DMS153 (cell line): Measurements from ENCODE around the gene GPR84.
"Not testable (repeated sequence)": the region's sequence is repeated elsewhere in the genome, so short reads cannot be mapped to it uniquely, and the experiment has no call there.

Experiments
- DNase-seq: peaks from one replicate; lab custom pipeline; 2025; lab: John Stamatoyannopoulos, UW

Gene GPR84

DNA sequence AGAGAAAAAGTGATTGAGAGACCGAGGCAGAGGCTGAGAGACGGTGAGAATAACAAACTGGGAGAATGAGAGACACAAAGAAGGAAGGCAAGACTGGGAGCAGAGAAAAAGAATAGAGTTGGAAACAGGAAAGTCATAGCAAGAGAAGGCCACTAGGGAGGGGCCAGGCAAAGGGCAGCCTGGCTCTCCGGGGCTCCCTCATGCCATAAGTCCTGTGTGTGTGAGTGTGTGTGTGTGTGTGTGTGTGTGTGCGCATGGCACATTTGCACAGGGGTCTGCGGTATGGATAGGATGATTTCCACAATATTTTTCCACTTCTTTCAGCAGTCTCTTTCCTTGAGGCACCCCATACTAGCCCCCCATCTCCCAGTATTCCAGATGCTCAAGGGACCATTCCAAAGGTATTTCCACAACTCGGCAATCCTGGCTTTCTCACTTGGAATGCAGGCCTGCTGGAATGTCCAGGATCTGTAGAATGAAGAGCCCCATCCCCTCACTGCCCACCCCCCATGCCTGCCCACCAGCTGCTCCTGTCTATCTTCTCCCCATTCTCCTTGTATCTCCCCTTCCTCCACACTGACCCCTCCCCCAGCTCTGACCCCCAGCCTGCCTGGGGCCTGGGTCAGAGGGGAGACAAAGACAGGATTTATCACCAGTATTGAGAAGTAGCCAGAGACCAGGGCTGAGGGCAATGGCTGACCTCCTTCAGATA lies 9.0 kb downstream of the GPR84 start:
- DNase-seq: no peak

DNA sequence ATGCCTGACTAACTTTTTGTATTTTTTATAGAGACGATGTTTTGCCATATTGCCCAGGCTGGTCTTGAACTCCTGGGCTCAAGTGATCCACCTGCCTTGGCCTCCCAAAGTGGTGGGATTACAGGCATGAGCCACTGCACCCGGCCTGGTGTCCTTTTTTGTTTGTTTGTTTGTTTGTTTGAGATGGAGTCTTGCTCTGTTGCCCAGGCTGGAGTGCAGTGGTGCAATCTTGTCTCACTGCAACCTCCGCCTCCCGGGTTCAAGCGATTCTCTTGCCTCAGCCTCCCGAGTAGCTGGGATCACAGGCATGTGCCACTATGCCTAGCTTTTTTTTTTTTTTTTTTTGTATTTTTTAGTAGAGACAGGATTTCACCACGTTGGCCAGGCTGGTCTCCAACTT lies 10.0 kb downstream of the GPR84 start:
- DNase-seq: not testable (repeated sequence)

DNA sequence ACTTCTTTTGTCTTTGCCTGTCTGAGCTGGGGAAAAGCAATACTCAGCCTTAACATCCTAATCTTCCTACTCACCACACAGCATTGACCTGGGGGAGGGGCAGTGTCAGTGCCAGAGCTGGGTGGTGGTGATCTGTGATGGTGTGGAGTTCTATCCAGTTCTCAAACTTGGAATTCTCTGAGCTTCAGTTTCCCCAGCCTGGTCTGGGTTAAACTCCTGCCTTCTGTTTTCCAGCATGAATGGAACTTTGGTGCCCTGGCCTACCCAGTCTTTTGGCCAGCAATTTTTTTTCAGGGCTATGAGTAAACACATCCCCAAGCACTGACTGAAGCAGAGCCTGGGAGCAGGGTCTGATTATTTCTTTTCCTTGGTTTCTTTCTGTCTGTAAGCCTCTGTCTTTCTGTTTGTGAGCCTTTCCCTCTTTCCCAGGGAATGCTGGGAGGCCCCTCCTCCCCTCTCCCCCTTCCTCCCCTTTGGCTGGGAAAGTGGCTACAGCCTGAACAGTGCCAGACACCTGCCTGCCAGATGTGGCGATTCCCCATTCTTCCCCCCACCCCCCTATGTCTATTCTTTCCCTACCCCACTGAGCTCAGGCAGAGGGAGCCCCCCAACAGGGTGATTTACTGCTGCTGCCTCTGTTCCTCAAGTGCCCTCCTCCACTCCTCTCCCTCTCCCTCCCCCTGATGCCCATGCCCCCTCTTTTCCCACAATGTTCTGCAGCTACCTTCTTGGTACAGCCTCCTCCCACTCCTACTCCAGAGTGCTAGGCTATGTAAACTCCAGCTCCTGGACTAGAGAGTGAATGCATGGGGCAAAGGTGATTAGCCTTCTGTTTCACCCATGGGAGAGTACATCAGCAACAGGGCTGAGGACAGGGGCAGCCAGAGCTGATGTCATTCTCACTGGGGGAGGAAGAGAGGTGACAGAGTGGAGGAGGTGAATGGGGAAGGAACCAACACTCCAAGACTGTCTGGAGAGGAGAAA lies 11.1 kb downstream of the GPR84 start:
- peak; percentile 21 for DNase-seq

DNA sequence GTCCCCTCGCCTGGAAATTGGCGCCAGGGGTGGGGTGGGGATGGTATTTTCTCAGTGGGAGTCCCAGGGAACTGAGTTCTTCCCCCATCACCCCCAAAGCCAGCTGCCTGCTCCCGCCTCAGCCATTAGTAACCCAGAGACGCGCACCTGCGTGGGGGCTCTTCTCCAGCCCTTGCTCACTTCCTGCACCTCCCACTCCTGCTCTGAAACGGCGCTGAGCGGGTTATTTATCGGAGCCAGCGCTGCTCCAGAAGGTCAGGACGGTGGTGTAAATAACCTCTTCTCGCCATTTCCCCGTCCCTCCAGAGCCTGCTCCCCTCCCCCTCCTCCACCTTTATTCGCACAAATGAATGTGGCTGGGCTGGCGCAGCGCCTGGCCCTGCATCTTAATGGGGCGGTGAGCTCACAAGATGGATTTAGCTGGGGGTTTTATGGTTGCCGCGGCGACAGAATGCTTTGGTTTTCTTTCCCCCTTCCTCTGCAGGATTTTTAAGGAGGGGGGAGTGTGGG lies 12.2 kb downstream of the GPR84 start:
- DNase-seq: peak; percentile 82

DNA sequence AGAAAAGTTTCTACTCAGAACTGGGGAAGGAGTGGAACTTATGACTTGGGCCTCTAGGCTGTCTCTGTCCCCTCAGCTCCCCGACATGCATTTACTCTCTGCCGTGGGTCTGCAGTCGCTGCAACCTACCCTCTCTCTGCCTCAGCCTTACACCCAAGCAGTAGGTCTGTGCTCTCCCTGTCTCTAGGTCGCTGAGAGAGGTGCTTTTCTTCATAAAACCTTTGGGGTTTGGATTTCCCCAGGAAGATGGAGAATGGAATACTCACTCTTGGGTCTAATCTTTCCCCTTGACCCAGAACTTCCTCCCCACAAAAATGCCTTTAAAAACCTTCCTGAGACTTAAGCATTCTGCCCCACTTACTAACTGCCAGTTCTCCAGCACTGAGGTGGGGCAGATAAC lies 12.9 kb downstream of the GPR84 start:
- DNase-seq: no peak

DNA sequence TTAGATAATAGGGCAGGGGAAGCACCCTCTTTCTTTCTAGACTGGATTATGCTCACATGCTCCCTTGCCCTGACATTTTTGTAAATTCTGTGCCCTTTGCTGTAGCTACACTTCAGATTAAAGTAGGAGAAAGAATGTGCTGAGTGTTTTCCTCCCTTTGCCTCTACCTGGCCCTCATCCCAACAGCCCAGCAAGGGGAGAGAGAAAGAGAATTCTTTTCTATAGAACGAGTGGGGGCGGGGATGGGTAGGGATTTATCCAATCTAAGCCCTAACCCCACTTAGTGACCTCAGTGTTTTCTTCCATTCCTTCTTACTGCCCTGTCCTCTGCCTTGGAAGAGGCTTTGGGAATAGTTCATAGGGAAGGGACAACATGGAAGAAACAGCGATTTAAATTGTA lies 13.5 kb downstream of the GPR84 start:
- no peak for DNase-seq

DNA sequence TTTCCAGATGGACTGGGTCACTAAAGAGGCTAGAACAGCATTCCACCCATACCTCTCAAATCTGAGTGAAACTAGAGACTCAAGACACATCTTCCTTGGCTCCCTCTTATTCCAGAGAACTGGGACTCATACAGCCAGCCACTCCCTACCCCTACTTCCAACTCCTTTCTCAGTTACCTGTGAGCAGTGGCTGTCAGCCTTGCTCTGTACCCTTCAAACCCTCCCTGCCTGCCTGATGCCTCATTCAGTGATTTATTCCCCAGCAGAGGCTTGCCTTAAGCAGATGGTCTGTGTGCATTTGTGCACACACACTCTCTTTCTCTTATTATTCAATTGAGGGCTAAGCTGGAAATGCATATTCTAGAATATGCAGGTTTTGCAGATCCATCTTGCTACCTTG lies 14.6 kb downstream of the GPR84 start:
- no peak for DNase-seq

DNA sequence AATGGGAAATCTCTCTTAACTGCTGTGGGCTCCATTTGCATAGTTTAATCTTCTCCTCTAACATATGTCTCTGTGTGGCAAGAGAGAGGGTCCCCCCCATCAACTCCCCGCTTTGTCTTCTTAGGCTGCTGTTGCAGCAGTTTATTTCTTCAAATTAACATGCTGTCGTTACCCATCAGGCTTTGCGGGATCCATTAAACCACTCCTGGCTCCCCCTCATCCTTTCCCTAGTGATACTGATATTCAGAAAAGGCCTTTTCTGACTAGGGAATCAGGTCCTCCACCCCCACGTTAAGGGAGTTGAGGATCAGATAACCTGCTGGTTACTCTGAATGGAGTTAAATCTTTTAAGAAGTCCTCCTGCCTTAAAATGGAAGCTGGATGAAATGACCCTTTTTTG lies 15.2 kb downstream of the GPR84 start:
- DNase-seq: no peak

DNA sequence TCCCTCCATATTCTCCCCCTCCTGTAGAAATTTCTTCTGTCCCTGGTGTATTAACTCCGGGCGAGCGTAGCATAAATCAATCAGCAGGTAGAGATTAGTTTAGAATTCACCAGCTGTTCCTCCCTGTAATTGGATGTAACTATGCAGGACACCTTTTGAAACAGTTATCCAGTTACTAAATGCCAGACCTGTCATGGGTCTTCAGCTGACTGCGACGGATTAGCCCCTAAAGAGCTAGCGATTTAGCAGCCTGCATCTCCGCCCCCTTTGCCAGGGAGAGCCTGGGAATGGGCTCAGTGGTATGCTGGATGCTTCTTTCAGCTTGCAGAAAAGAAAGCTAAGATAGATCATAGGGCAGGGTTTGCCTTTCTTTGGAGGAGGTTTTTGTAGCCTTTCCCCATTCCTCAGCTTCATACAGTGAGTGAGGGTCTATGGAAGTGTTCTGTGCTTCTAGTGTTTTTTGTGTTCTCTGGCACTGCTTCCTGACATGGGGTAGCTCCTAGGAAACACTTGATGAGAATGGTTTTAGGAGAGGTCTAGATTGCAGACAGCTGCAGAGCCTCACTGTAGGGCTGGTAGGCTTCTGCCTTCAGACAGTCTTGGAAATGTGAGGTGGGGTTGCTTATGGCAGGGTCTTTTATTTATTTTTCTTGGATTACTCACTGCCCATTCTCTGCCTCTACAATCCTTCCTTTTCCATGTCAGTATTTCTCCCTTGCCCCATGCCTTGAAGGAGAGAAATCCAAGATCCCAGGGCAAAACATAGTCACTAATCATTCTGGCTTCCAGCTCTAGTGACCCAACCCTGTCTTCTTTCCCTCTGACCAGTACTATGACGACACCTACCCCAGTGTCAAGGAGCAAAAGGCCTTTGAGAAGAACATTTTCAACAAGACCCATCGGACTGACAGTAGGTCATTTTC lies 22.6 kb downstream of the GPR84 start:
- no peak for DNase-seq

DNA sequence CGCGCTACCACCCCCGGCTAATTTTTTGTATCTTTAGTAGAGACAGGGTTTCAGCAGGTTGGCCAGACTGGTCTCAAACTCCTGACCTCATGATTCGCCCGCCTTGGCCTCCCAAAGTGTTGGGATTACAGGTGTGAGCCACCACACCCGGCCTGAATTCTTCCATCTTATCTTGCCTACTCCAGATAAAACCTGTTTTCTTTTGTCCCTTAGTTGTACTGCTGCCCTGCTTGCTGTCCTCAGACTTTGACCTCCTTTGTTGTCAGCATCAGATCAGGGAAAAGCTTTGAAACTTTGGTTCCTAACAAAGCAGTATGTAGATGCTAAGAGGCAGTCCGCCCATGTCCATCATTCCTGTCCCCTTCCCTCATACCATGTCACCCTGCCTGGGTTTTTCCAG lies 23.4 kb downstream of the GPR84 start:
- no peak for DNase-seq

DNA sequence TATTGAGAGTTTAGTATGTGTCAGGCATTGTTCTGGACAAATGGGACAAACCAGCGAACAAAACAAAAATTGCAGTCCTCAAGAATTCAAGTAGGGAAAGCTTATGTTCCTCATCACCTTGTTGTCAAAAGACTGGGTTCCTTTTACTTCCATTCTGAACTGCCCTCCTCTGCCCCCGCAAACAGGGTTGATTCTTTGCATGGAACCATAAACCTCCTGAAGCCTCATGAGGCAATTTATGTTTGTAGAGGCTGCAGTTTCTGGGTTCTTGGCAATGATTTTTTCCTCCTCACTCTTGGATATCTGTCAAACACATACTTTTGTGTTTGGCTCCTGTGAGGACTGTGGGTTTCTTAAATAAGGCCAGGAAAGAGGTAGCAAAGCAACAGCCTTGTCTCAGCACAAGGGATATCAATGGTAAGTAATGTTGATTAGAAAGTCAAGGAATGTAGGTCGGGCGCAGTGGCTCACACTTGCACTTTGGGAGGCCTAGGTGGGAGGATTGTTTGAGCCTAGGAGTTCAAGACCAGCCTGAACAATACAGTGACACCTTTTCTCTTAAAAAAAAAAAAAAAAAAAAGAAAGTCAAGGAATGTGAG lies 25.5 kb downstream of the GPR84 start:
- DNase-seq: no peak

DNA sequence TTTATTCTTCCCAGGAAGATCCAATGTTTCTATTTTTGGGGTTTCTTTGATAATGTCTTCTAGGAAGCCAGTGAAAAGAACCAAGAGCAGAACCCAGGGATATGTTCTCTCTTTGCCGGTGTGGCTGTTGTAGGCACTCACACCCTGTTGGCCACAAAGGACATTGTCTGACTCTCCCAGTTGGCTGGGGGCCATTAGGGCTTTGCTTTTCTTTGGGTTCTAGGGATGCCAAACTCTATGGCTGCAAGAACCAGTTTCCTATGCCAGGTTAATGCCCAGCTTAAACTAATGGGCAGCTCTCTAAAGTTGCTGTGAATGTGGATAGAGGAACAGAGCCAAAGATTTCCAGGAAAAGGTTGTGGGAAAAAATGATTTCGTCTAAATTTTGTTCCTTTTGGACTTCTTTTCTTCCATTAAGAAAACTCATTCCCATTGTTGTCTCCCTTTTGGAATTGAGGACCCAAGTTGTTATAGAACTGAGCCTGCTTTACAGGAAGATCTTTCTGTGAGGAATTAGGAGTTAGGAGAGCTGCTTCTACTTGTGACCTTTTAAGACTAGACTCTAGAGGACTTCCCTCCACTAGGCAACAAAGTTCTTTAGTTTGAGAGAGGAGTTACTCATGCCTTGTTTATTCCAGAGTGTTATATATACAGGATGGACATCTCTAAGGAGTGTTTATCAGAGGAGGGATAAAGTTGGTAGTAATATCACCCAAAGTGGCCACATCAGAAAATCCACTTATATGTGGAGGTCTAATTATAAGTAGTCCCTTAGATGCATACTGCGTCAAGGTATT lies 26.2 kb downstream of the GPR84 start:
- no peak for DNase-seq

DNA sequence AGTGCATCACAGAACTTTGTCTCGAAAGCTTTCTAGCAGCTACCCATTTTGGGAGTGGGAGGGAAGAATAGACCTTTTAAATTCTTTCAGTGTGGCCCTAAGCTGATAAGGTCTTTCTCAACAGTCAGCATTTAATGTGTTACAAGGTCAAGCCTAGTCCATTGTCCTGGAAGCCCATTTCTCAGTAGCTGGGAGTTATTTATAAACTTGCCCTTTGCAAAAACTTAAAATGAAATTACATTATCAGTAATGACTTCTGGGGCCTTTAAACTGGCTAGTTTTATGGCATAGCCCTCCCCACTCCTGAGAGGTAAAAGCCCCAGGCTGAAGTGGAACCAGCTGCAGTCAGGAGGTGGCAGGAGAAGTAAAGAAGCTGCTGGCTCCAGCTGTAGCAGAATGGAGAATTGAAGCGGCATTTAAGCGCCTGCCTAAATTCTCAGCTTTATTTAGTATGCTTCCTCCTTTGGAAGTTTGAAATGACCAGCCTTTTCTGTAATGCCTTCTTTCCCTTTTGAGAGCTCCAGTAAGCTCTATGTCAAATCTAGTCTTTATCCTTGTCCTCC lies 26.9 kb downstream of the GPR84 start:
- peak; percentile 8 for DNase-seq

DNA sequence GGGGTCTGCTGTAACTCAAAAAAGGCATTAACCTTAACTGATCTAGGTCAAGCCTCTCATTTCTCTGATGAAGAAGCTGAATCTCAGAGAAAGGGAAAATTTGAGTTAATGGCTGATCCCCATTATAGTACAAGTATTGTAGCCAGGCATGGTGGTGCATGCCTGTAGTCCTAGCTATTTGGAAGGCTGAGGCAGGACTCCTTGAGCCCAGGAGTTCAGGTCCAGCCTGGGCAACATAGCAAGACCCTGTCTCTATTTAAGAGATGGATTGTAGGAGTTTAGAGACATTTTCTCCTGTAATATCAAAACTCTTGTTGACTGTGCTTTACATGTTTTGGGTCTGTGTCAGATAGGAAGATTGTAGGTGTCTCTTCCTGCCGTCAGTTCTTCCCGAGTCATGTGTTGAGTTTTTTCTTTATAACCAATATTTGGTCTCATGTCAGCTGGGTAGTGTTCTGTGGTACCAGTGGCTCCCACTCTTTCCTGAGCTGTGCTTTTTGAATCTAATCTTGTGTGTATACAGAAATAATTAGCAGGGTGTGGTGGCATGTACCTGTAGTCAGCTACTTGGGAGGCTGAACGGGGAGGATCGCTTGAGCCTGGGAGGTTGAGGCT lies 30.8 kb downstream of the GPR84 start:
- DNase-seq: no peak

DNA sequence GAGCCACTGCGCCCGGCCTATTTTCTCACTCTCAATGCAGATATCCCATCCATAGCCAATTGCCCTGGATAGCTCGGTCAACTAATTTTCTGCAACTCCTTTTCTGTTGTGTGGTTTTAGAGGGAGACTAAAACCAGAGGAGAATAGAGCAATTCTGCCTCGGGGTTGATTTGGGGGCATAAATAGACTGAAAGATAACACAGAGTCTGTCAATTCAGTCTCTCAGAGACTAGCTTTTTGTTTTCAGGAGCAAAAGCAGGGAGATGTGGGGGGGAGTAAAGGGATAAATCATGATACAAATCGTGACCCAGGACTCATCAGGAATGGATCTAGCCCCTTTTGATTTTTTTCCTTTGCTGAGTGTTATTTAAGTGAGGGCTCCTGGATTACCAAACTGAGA lies 32.8 kb downstream of the GPR84 start:
- no peak for DNase-seq

DNA sequence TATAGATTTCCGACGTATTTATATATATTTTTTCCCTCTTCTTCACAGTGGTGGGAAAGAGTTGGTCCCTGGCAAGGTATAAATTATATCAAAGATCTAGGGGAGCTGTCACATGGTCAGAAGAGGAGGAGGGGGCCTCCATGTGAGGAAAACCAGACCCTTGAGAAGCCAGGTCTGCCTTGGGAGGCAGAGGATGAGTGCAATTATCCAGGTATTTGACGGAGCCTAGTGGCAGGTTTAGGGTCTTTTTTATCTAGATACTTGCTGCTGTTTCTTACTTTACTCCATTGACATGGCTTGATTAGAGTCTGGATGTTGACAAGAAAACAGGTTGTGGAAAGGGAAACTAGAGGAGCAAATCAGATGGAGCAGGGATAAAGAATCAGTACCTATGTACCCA lies 33.8 kb downstream of the GPR84 start:
- no peak for DNase-seq

DNA sequence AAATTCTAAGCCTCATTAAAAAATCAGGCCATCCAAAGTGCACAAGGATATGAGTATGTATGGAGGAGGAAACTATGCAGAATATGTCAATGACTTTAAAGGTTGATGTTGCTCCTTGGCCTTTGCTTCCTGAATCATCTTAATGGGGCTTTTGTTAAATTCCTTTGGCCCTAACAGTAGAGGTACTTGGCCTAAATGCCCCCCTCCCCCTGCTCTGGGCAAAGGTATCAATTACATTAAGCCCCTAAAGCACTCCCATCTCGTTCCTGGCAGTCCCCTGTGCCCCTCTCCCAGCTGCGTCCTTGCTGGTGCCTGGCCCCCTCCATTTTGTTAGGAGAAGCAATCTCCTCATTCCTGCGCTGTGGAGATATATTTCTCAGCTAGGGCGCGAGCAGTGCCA lies 34.5 kb downstream of the GPR84 start:
- DNase-seq: no peak

DNA sequence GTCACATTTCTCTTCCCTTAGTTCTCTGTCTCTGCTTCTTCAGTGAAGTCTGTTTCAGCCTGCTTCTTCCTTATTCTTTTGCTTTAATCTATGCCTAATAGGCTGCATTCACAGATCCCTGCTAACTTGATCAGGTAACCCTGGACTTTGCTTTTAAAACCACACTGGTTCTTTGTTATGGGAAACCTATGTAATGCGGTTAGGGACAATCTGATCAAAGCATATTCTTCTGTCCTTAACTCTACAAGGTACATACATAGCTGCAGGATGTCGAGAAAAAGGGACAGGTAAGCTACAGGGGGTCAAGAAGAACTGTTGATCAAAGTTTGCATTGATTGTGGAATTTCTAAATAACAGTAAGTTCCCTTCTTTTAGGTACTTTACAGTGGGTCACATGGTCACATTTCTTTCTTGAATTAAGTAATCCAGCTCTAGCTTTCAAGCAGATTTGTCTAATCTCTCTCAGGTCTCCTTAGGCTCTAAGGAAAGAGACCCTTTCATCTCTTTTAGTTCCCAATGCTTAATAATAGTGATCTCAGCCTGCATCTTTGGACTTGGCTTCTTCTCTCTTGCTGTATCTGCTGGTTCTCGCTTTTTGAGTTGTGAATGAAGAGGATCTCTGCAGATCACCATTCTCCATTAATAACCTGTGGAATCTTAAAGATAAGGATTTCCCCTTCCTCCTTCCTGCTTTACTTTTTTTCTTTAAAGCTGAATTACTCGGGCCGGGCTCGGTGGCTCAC lies 35.5 kb downstream of the GPR84 start:
- no peak for DNase-seq

DNA sequence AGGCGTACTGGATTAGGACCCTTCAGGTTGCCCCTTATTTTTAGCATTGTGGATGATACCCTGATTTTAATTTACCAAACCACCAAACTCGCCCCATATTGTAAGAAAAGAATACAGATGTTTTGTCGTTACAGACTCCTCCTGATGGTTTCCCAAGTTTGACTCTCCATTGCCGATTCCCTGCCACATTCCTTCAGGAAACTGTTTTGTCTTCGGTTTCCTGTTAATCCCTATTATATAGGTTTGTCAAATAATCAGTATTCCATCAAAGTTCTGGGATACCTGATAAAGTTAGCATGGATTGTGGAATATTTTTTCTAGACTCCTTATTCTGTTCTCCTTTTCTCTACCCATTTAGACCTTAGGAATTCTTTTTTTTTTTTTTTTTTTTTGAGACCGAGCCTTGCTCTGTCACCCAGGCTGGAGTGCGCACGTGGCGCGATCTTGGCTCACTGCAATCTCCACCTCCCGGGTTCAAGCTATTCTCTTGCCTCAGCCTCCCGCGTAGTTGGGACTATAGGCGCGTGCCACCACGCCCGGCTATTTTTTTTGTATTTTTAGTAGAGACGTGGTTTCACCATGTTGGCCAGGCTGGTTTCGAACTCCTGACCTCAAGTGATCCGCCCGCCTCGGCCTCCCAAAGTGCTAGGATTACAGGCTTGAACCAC lies 38.7 kb downstream of the GPR84 start:
- DNase-seq: not testable (repeated sequence)
